IMR-90 (cell line): ENCODE measurements around the gene FMN2. TPM values are rescaled to one million over a fixed set of nuclear protein-coding genes. Genes with fewer than 3 reads are reported as not detected.

Source experiments
- ATAC-seq: fragments of 200-7000 bp; cut with Tn5 transposase; 2 replicates; pipeline ENCODE4 v1.9.1; 2020; ENCODE audit warnings: low read depth, mild to moderate bottlenecking, moderate library complexity
- BruUV-seq: library from RNA; stranded (reverse); fragments of 400-500 nt; replicated peaks from 2 replicates; lab custom pipeline; 2021; lab: Mats Ljungman, UMichigan
- CTCF ChIA-PET: fragments of 300-600 bp; formaldehyde crosslinking; extraction: SDS; loops from one replicate; lab custom pipeline; 2021; ENCODE audit warnings: antibody characterized with exemption; lab: Yijun Ruan, JAX
- POLR2A ChIA-PET: fragments of 300-600 bp; sonication (Branson Sonifier 250); formaldehyde crosslinking; loops from one replicate; lab custom pipeline; 2022; ENCODE audit warnings: antibody characterized with exemption; ENCODE audit not compliant: unreplicated experiment; lab: Charles Lee
- DNase-seq: peaks from one replicate; pipeline ENCODE4 v3.0.0; 2013
- H2AFZ ChIP-seq: replicated peaks from 2 replicates; pipeline ENCODE3; 2013; ENCODE audit warnings: low read length, mild to moderate bottlenecking; ENCODE audit not compliant: poor library complexity
- H2AK5ac ChIP-seq: 2 replicates; pipeline ENCODE4 v1.6.1; 2013; ENCODE audit warnings: low read depth, low read length, inconsistent platforms
- H2AK9ac ChIP-seq: replicated peaks from 2 replicates; pipeline ENCODE3; 2013; ENCODE audit warnings: mild to moderate bottlenecking, low read depth, low read length, moderate library complexity; ENCODE audit not compliant: poor library complexity
- H2BK120ac ChIP-seq: 2 replicates; pipeline ENCODE4 v1.6.1; 2013; ENCODE audit warnings: low read depth, low read length, inconsistent platforms
- H2BK15ac ChIP-seq: 3 replicates; pipeline ENCODE4 v1.6.1; 2013; ENCODE audit warnings: low read depth, low read length, inconsistent platforms
- H2BK20ac ChIP-seq: 2 replicates; pipeline ENCODE4 v1.6.1; 2013; ENCODE audit warnings: low read depth, mild to moderate bottlenecking, inconsistent platforms, low read length, moderate library complexity
- H2BK5ac ChIP-seq: 2 replicates; pipeline ENCODE4 v1.6.1; 2013; ENCODE audit warnings: mild to moderate bottlenecking, low read depth, low read length, inconsistent platforms; ENCODE audit not compliant: poor library complexity, severe bottlenecking
- H3K14ac ChIP-seq: replicated peaks from 2 replicates; pipeline ENCODE4 v1.6.1; 2013; ENCODE audit warnings: low read depth, low read length, inconsistent platforms
- H3K18ac ChIP-seq: 2 replicates; pipeline ENCODE4 v1.6.1; 2013; ENCODE audit warnings: low read depth, low read length, control low read depth
- H3K23ac ChIP-seq: 2 replicates; pipeline ENCODE4 v1.6.1; 2013; ENCODE audit warnings: low read depth, low read length, inconsistent platforms
- H3K27ac ChIP-seq: 2 replicates; pipeline ENCODE4 v1.5.1; 2013; ENCODE audit warnings: mild to moderate bottlenecking, control low read depth, low read length; ENCODE audit not compliant: insufficient read depth
- H3K27me3 ChIP-seq: 2 replicates; pipeline ENCODE4 v1.6.1; 2013; ENCODE audit warnings: low read length; ENCODE audit not compliant: control insufficient read depth, insufficient read depth
- H3K36me3 ChIP-seq: 2 replicates; pipeline ENCODE4 v1.6.1; 2013; ENCODE audit warnings: low read length, mixed read lengths; ENCODE audit not compliant: control insufficient read depth, insufficient read depth
- H3K4ac ChIP-seq: 2 replicates; pipeline ENCODE4 v1.6.1; 2013; ENCODE audit warnings: low read depth, low read length, inconsistent platforms
- H3K4me1 ChIP-seq: 2 replicates; pipeline ENCODE4 v1.6.1; 2013; ENCODE audit warnings: low read length, mixed read lengths; ENCODE audit not compliant: control insufficient read depth, insufficient read depth
- H3K4me2 ChIP-seq: 2 replicates; pipeline ENCODE4 v1.6.1; 2013; ENCODE audit warnings: low read depth, mild to moderate bottlenecking, control low read depth, low read length, moderate library complexity
- H3K4me3 ChIP-seq: 2 replicates; pipeline ENCODE4 v1.5.1; 2013; ENCODE audit warnings: low read depth, mild to moderate bottlenecking, control low read depth, low read length, moderate library complexity; ENCODE audit not compliant: insufficient read depth
- H3K56ac ChIP-seq: 2 replicates; pipeline ENCODE4 v1.6.1; 2013; ENCODE audit warnings: low read length, inconsistent platforms; ENCODE audit not compliant: insufficient read depth; ENCODE audit errors: extremely low read depth
- H3K79me1 ChIP-seq, 2 experiments: 2 replicates each; pipeline ENCODE4 v1.6.1; 2013; ENCODE audit warnings: low read length in 2 of 2, inconsistent platforms in 1 of 2, low read depth in 1 of 2
- H3K9ac ChIP-seq: 2 replicates; pipeline ENCODE4 v1.6.1; 2013; ENCODE audit warnings: low read depth, low read length, control low read depth
- H3K9me1 ChIP-seq: 2 replicates; pipeline ENCODE4 v1.6.1; 2013; ENCODE audit warnings: low read length, inconsistent platforms; ENCODE audit not compliant: insufficient read depth
- H3K9me3 ChIP-seq: 2 replicates; pipeline ENCODE4 v1.6.1; 2013; ENCODE audit warnings: low read length; ENCODE audit not compliant: control insufficient read depth, insufficient read depth
- H4K20me1 ChIP-seq: 2 replicates; pipeline ENCODE4 v1.6.1; 2013; ENCODE audit warnings: low read length, inconsistent platforms; ENCODE audit not compliant: insufficient read depth
- H4K5ac ChIP-seq: 2 replicates; pipeline ENCODE4 v1.6.1; 2013; ENCODE audit warnings: mild to moderate bottlenecking, low read depth, low read length, control low read depth
- H4K8ac ChIP-seq, 2 experiments: 2 replicates each; pipeline ENCODE4 v1.6.1; 2013; ENCODE audit warnings: low read depth in 2 of 2, low read length in 2 of 2, control low read depth in 1 of 2, inconsistent platforms in 1 of 2
- H4K91ac ChIP-seq: 2 replicates; pipeline ENCODE4 v1.6.1; 2013; ENCODE audit warnings: low read depth, low read length, inconsistent platforms; ENCODE audit not compliant: insufficient read depth
- CEBPB ChIP-seq: IDR thresholded peaks from 2 replicates; pipeline ENCODE4 v1.6.1; 2012; ENCODE audit warnings: low read depth, low read length, improper control_type of control experiment
- NFE2L2 ChIP-seq: fragments of 150-350 bp; IDR thresholded peaks from 2 replicates; pipeline ENCODE4 v1.6.1; 2016; ENCODE audit warnings: low read depth, mild to moderate bottlenecking, low read length
- POLR2A ChIP-seq: IDR thresholded peaks from 2 replicates; pipeline ENCODE4 v1.6.1; 2012; ENCODE audit warnings: mild to moderate bottlenecking, low read depth, low read length
- RAD21 ChIP-seq: IDR thresholded peaks from 2 replicates; pipeline ENCODE4 v1.6.1; 2012; ENCODE audit warnings: low read length, improper control_type of control experiment
- RCOR1 ChIP-seq: IDR thresholded peaks from 2 replicates; pipeline ENCODE4 v1.6.1; 2012; ENCODE audit warnings: mild to moderate bottlenecking, low read length, improper control_type of control experiment; ENCODE audit not compliant: insufficient replicate concordance
- dilution Hi-C: fragments of 300-500 bp; cut with HindIII; formaldehyde crosslinking; loops from one replicate; pipeline ENCODE4 v1.14.3; 2018; ENCODE audit warnings: low sequenced_read_pairs; ENCODE audit not compliant: unreplicated experiment
- in situ Hi-C: fragments of 300-500 bp; cut with MboI; formaldehyde crosslinking; loops from 3 replicates; pipeline ENCODE4 v1.14.3; 2019; ENCODE audit warnings: low sequenced_read_pairs, inconsistent platforms, mixed read lengths
- intact Hi-C: fragments of 100-400 bp; cut with micrococcal nuclease; formaldehyde crosslinking; loops from 2 replicates; pipeline ENCODE4 v1.10.0; 2022
- polyA plus RNA-seq, 3 experiments: library from polyadenylated mRNA; depleted of rRNA; stranded (reverse); fragments of >200 nt; gene quantifications; 2 replicates each; pipeline ENCODE4 v1.2.3, GENCODE V29; 2012; ENCODE audit warnings: low replicate concordance in 1 of 3
- total RNA-seq: library from RNA; depleted of rRNA; stranded (reverse); fragments of >200 nt; gene quantifications from 2 replicates; pipeline ENCODE4 v1.2.3, GENCODE V29; 2012

Gene FMN2
- total and polyA plus RNA-seq, 2 of the 4 experiments (the other 2 are of a cell fraction) = 29.0 to 35.8 TPM

GRCh38 chr1:240164742-240165141 is 73.1 kb downstream of the FMN2 start:
- BruUV-seq = no TSS peak
- TF ChIP-seq POLR2A = no peak
- TF ChIP-seq RAD21 = no peak
- no peak for TF ChIP-seq NFE2L2
- no peak for TF ChIP-seq RCOR1
- TF ChIP-seq CEBPB = no peak
- no peak overlapping the region for H4K5ac ChIP-seq
- H3K4me1 ChIP-seq = no peaks in the 10 kb centered on the region
- CTCF ChIA-PET = no interaction called here
- 0 out of 2 replicates have a peak, but pooled peaks cover 3% of the 10 kb centered on the region for H3K36me3 ChIP-seq
- no peak overlapping the region for H3K4me3 ChIP-seq
- H2AK9ac ChIP-seq = no peak overlapping the region
- no peak overlapping the region for H3K27ac ChIP-seq
- H3K9ac ChIP-seq = no peak overlapping the region
- no peak overlapping the region for H3K14ac ChIP-seq
- H2BK20ac ChIP-seq = no peak overlapping the region
- H4K8ac ChIP-seq = no peak overlapping the region
- H2AFZ ChIP-seq = no peak overlapping the region
- no peak overlapping the region for H2BK15ac ChIP-seq
- no peaks in the 10 kb centered on the region for H3K27me3 ChIP-seq
- dilution Hi-C loops (no loop called here), intact Hi-C loops (no loop called here), in situ Hi-C loops (loop anchor here (25.0 kb wide), 1 partner anchor 773 kb away; no protein-coding TSS in a partner anchor)
- no peaks in the 10 kb centered on the region for H3K9me1 ChIP-seq
- H3K18ac ChIP-seq = no peak overlapping the region
- H3K4ac ChIP-seq = no peak overlapping the region
- no peak overlapping the region for H2BK5ac ChIP-seq
- ATAC-seq (no peak), DNase-seq (no peak)
- no peak overlapping the region for H3K56ac ChIP-seq
- H4K20me1 ChIP-seq = no peaks in the 10 kb centered on the region
- peaks cover 6% of the 10 kb centered on the region for H3K9me3 ChIP-seq
- POLR2A ChIA-PET = no interaction called here
- no peak overlapping the region for H2BK120ac ChIP-seq
- no peak overlapping the region for H3K23ac ChIP-seq
- H3K4me2 ChIP-seq = no peak overlapping the region
- peaks cover 6 to 17% of the 10 kb centered on the region in 2 experiments; a peak in 2 of 4 replicates for H3K79me1 ChIP-seq
- H4K91ac ChIP-seq = no peak overlapping the region
- H2AK5ac ChIP-seq = no peak overlapping the region
